Liver (tissue), 3 donors: ENCODE measurements around the gene PRELID2.

ENCODE experiments used
- ATF3 ChIP-seq: IDR thresholded peaks from 2 replicates; pipeline ENCODE4 v1.6.1; 2016; ENCODE audit warnings: antibody characterized with exemption
- CTCF ChIP-seq: fragments of 150-350 bp; IDR thresholded peaks from 2 replicates; pipeline ENCODE4 v1.5.1; 2017; ENCODE audit warnings: improper control_type of control experiment, low read depth, low read length; ENCODE audit not compliant: missing input control
- EGR1 ChIP-seq, 2 donors: IDR thresholded peaks; 2 replicates each; pipeline ENCODE4 v1.6.1; 2016 to 2018; ENCODE audit warnings: antibody characterized with exemption in 2 of 2, low read depth in 2 of 2
- GABPA ChIP-seq, 2 donors: IDR thresholded peaks in 1 of 2; conservative IDR thresholded peaks in 1 of 2; 2 replicates each; pipeline ENCODE4 v1.6.1; 2016; ENCODE audit warnings: antibody characterized with exemption in 2 of 2, mild to moderate bottlenecking in 1 of 2, moderate library complexity in 1 of 2
- HNF4G ChIP-seq: IDR thresholded peaks from 2 replicates; pipeline ENCODE4 v1.6.1; 2016; ENCODE audit warnings: antibody characterized with exemption
- MAX ChIP-seq: IDR thresholded peaks from 2 replicates; pipeline ENCODE4 v1.6.1; 2016; ENCODE audit warnings: antibody characterized with exemption
- RAD21 ChIP-seq, 2 donors: IDR thresholded peaks; 2 replicates each; pipeline ENCODE4 v1.6.1; 2016; ENCODE audit warnings: antibody characterized with exemption in 2 of 2, mild to moderate bottlenecking in 2 of 2
- REST ChIP-seq: IDR thresholded peaks from 2 replicates; pipeline ENCODE4 v1.6.1; 2016; ENCODE audit warnings: antibody characterized with exemption, mild to moderate bottlenecking
- TAF1 ChIP-seq: conservative IDR thresholded peaks from 2 replicates; pipeline ENCODE4 v1.6.1; 2016; ENCODE audit warnings: antibody characterized with exemption, mild to moderate bottlenecking
- YY1 ChIP-seq: IDR thresholded peaks from 2 replicates; pipeline ENCODE4 v1.6.1; 2016; ENCODE audit warnings: antibody characterized with exemption, mild to moderate bottlenecking
- ZBTB33 ChIP-seq: IDR thresholded peaks from 2 replicates; pipeline ENCODE4 v1.6.1; 2016; ENCODE audit warnings: antibody characterized with exemption
- donor health status: healthy.
- donor health status: healthy.

GRCh38 chr5:145834554-145834916, 607 bp downstream of the PRELID2 start:
- TF ChIP-seq CTCF (no peak), REST (no peak), ZBTB33 (no peak), RAD21 (IDR thresholded peaks at IDR 0.05) (no peak), ATF3 (no peak), EGR1 (IDR thresholded peaks at IDR 0.05; ENCODE audit: low read depth in 2 of 2) (no peak), TAF1 (no peak), MAX (no peak), YY1 (no peak), HNF4G (no peak), GABPA (IDR thresholded peaks at IDR 0.05 in 1 of 2, conservative IDR thresholded peaks at IDR 0.05 in 1 of 2) (no peak)
